Activated T-helper 17 cell treated with anti-CD3 and anti-CD28 coated beads, Interleukin-2, amount 50 U/mL, for 72 hours (primary cell): ENCODE data around the gene ELAC2. TPM values are rescaled to one million over a fixed set of nuclear protein-coding genes. Genes with fewer than 3 reads are reported as not detected.

Experiments
- ATAC-seq: fragments of 150-1000 bp; cut with Tn5 transposase; replicated peaks from 2 replicates; pipeline ENCODE4 v1.10.0; 2021; ENCODE audit warnings: mild to moderate bottlenecking, moderate library complexity
- H3K27ac Mint-ChIP-seq: one replicate; pipeline ENCODE4 v1.8.0; 2022; ENCODE audit warnings: mixed read lengths
- H3K27me3 Mint-ChIP-seq: one replicate; pipeline ENCODE4 v1.8.0; 2022; ENCODE audit warnings: mixed read lengths
- H3K36me3 Mint-ChIP-seq: one replicate; pipeline ENCODE4 v1.8.0; 2022; ENCODE audit warnings: low read depth, mild to moderate bottlenecking, mixed read lengths
- H3K4me1 Mint-ChIP-seq: one replicate; pipeline ENCODE4 v1.8.0; 2022; ENCODE audit warnings: mixed read lengths
- H3K4me3 Mint-ChIP-seq: one replicate; pipeline ENCODE4 v1.8.0; 2022; ENCODE audit warnings: mild to moderate bottlenecking, mixed read lengths
- H3K9me3 Mint-ChIP-seq: one replicate; pipeline ENCODE4 v1.8.0; 2022; ENCODE audit warnings: mixed read lengths
- total RNA-seq, 2 donors: library from RNA; stranded (reverse); gene quantifications; one replicate each; pipeline ENCODE4 v1.2.3, GENCODE V29; 2022

ELAC2 gene
- total RNA-seq, 2 donors from 2014 or later: 49.3 to 90.8 TPM

DNA sequence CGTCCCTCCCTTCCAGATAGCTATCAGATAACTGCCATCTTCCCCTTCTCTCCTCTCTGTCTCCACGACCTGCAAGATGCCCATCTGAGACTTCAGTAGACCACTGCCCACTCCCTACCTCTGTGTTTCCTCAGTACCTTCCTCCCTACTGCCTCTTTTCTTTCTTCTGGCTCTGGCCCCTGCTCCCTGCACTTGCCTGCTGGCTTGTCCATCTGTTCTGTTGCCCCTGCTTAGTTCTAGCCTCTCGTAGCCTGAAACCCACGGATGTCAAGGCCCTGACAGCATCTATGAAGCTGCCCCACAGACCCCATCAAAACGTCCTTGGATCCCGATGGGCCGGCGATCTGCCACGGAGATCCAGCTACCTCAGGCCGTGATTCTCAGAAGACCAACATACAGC lies 53.0 kb downstream of the ELAC2 start:
- Mint-ChIP-seq H3K36me3 (no peaks in the 10 kb centered on the region), H3K4me3 (no peak overlapping the region), H3K4me1 (no peaks in the 10 kb centered on the region), H3K9me3 (no peaks in the 10 kb centered on the region), H3K27me3 (peaks cover 11% of the 10 kb centered on the region), H3K27ac (no peak overlapping the region)
- no peak for ATAC-seq

DNA sequence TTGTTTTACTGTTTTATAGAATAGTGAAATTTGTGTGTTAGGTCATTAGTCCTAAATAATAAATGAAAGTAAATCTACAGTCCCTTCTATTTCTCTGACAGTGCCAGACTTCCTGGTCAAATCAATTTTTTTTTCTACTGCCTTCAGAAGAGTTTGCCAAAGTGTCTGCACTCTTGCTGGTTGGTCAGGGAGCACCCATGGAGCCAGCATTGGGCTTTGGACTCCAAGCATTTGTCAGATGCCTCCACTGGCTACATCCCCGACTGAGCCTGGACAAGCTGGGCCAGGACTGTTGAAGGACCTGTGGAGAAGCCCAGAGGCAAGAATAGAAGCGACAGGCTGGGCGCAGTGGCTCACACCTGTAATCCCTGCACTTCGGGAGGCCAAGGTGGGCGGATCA lies 53.7 kb downstream of the ELAC2 start:
- H3K4me1 Mint-ChIP-seq: no peaks in the 10 kb centered on the region
- no peaks in the 10 kb centered on the region for H3K9me3 Mint-ChIP-seq
- peaks cover 10% of the 10 kb centered on the region for H3K27me3 Mint-ChIP-seq
- no peaks in the 10 kb centered on the region for H3K36me3 Mint-ChIP-seq
- no peak overlapping the region for H3K27ac Mint-ChIP-seq
- no peak overlapping the region for H3K4me3 Mint-ChIP-seq
- no peak for ATAC-seq

- no peak for ATAC-seq
- Mint-ChIP-seq H3K9me3 (no peaks in the 10 kb centered on the region), H3K4me3 (no peak overlapping the region), H3K27ac (no peak overlapping the region), H3K4me1 (no peaks in the 10 kb centered on the region), H3K27me3 (peaks cover 7% of the 10 kb centered on the region), H3K36me3 (no peaks in the 10 kb centered on the region)
These were observed 54.3 kb downstream of the ELAC2 start for GRCh38 chr17:12963505-12963904.

DNA sequence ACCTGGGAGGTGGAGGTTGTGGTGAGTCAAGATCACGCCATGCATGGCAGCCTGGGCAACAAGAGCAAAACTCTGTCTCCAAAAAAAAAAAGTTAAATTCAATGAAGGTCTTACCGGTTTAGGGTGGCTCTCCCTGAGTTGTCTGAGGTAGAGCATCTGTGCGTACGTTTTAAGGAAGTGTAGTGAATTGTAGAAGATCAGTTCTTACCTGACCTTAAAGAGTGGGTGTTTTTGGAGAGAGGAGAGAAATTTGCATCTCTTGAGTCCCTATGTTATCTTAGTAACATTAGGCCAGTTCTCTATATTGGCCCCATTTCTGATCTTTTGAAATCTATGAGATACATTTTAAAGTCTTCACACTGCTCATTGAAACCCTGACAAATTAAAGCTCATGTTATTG lies 56.2 kb downstream of the ELAC2 start:
- no peaks in the 10 kb centered on the region for H3K36me3 Mint-ChIP-seq
- no peak for ATAC-seq
- no peaks in the 10 kb centered on the region for H3K9me3 Mint-ChIP-seq
- no peak overlapping the region for H3K4me3 Mint-ChIP-seq
- no peaks in the 10 kb centered on the region for H3K27me3 Mint-ChIP-seq
- H3K4me1 Mint-ChIP-seq: no peaks in the 10 kb centered on the region
- no peak overlapping the region for H3K27ac Mint-ChIP-seq

DNA sequence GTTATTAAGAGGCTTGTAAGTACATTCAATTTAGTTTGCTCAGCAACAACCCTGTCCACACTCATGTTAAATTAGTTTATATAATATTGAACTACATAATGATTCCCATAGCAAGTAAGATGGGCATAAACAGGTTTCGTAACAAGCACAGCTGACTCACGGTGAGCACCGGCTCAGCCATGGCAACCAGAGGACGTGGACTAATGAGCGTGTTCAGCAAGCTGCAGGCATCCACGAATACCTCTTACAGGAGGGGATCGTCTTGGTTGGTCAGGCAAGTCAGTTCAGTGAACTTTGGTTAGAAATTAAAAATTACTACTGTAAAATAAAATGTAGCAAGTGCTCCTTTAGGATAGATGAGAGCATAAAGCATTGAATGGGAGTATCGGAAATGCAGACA lies 58.4 kb downstream of the ELAC2 start:
- Mint-ChIP-seq H3K27ac (no peak overlapping the region), H3K4me1 (no peaks in the 10 kb centered on the region), H3K4me3 (no peak overlapping the region)

DNA sequence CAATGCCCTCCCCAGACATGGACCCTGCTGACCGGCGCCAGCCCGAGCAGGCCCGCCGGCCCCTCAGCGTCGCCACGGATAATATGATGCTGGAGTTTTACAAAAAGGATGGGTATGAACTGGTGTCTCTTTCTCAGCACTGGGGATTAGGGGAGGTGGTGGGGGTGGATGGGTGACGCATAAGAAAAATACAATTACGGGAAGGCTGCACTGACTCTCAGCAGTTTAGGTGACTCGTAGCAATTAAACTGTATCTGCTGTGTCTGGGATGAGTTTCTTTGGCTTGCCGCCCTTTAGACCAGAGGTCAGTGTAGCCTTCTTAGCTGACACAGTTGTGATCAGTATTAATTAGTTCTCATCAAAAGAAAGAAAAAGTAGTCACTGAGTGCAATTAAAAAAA lies 59.0 kb downstream of the ELAC2 start:
- Mint-ChIP-seq H3K4me1 (no peaks in the 10 kb centered on the region), H3K36me3 (no peaks in the 10 kb centered on the region), H3K27me3 (peaks cover 3% of the 10 kb centered on the region), H3K4me3 (no peak overlapping the region), H3K27ac (no peak overlapping the region), H3K9me3 (no peaks in the 10 kb centered on the region)
- ATAC-seq: no peak

More for the DNA sequence above, 58.4 kb downstream of the ELAC2 start:
- ATAC-seq: no peak
- Mint-ChIP-seq H3K27me3 (peaks cover 3% of the 10 kb centered on the region), H3K9me3 (no peaks in the 10 kb centered on the region), H3K36me3 (no peaks in the 10 kb centered on the region)

DNA sequence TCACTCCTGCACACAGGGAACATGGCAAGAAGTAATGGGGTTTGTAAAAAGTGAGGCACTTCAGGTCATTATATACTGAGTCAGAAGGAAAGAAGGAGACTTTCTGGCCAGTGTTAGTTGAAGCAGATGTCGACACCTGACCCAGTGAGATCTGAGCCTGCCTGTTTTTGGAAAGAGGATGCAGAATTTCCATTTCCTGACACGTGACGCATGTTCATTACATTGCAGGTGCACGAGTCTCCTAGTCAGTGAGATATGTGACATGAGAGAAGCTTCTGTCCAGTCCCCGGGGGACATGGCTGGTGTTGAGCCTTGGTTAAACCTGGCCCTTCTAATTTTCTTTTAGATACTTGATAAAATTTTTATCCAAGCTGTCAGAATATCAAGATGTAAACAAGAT lies 62.3 kb downstream of the ELAC2 start:
- ATAC-seq: no peak
- H3K36me3 Mint-ChIP-seq: no peaks in the 10 kb centered on the region
- peaks cover 3% of the 10 kb centered on the region for H3K27me3 Mint-ChIP-seq
- H3K4me1 Mint-ChIP-seq: no peaks in the 10 kb centered on the region
- no peak overlapping the region for H3K27ac Mint-ChIP-seq
- no peak overlapping the region for H3K4me3 Mint-ChIP-seq
- H3K9me3 Mint-ChIP-seq: no peaks in the 10 kb centered on the region

- no peak overlapping the region for H3K4me3 Mint-ChIP-seq
These were observed 64.7 kb downstream of the ELAC2 start for GRCh38 chr17:12953156-12953555.

DNA sequence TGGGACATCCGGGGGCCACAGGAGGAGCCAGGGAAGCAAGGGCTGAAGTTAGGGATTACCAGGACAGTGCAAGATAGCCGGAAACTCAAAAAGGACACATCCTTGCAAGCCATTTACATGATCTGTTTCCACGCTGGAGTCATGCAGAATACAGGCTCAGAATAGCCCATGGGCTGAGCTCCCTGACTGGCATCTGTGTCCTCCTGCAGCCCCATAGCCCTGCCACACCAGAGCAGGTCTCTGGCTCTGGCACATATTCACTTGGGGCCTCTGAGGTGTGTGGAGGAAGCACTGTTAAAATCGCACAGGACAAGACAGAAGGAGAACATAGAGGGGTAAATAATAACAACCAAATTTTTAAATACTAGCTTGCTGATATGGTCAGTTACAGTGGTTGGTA lies 65.8 kb downstream of the ELAC2 start:
- ATAC-seq: no peak
- no peaks in the 10 kb centered on the region for H3K4me1 Mint-ChIP-seq
- H3K9me3 Mint-ChIP-seq: no peaks in the 10 kb centered on the region

More at GRCh38 chr17:12953156-12953555, 64.7 kb downstream of the ELAC2 start:
- Mint-ChIP-seq H3K36me3 (no peaks in the 10 kb centered on the region), H3K27ac (no peak overlapping the region), H3K4me1 (no peaks in the 10 kb centered on the region), H3K27me3 (peaks cover 6% of the 10 kb centered on the region), H3K9me3 (no peaks in the 10 kb centered on the region)
- no peak for ATAC-seq

DNA sequence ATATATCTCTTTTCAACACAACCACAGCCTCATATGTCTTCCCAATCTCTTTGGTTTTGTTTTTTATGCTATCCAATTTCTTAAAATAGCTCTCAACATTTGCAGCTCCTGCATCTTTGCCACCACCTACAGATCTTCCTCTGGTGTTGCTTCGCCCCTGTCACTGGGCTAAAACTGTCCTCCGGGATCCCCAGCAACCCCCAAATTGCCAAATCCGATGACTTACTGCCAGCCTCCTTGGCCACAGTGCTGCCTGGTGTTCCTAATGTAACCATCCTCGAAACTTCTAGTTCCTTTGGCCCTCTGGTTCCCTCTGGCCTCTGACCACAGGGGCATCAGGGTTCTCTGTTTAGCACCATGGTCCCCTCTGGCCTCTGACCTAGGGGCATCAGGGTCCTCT lies 70.8 kb downstream of the ELAC2 start:
- Mint-ChIP-seq H3K4me3 (no peak overlapping the region), H3K36me3 (no peaks in the 10 kb centered on the region), H3K9me3 (no peaks in the 10 kb centered on the region), H3K27me3 (peaks cover 17% of the 10 kb centered on the region), H3K27ac (no peak overlapping the region), H3K4me1 (no peaks in the 10 kb centered on the region)
- no peak for ATAC-seq

More for the DNA sequence above, 65.8 kb downstream of the ELAC2 start:
- no peak overlapping the region for H3K27ac Mint-ChIP-seq
- H3K4me3 Mint-ChIP-seq: no peak overlapping the region
- H3K27me3 Mint-ChIP-seq: peaks cover 12% of the 10 kb centered on the region
- no peaks in the 10 kb centered on the region for H3K36me3 Mint-ChIP-seq

Other genes starting within 250 kb of the ELAC2 start
- gene ARHGAP44, start 228.5 kb downstream of the ELAC2 start, total RNA-seq: under 1 TPM in 1 of 2 donors, not detected in 1; 0.48 TPM